HG02852 (cell line): ENCODE measurements around the gene IGFBP5.

Experiments
- ATAC-seq: cut with Tn5 transposase; IDR thresholded peaks from one replicate; pipeline ENCODE4 v1.9.1; 2021; ENCODE audit warnings: mild to moderate bottlenecking, moderate library complexity; ENCODE audit not compliant: unreplicated experiment

Gene IGFBP5

GRCh38 chr2:216648105-216648504 lies 47.2 kb downstream of the IGFBP5 start:
- no peak for ATAC-seq

- ATAC-seq: no peak
Measured at GRCh38 chr2:216646116-216646515, 49.2 kb downstream of the IGFBP5 start.

DNA sequence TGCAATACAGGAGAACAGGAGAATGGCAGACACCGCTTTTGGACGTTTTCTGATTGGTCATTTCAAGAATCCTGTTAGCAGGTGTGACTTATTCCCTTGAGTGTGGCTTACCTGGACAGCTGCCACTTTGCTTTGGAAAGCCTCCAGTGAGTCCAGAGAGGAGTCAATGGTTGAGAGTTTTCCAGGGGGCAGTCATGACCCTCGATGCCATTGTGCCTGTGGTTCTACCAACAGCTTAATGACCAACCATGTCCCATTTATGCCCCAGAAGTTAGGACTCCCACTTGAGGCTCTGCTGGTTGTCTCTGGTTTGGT lies 49.8 kb downstream of the IGFBP5 start:
- ATAC-seq: no peak

GRCh38 chr2:216644842-216645635 lies 50.3 kb downstream of the IGFBP5 start:
- ATAC-seq: no peak

DNA sequence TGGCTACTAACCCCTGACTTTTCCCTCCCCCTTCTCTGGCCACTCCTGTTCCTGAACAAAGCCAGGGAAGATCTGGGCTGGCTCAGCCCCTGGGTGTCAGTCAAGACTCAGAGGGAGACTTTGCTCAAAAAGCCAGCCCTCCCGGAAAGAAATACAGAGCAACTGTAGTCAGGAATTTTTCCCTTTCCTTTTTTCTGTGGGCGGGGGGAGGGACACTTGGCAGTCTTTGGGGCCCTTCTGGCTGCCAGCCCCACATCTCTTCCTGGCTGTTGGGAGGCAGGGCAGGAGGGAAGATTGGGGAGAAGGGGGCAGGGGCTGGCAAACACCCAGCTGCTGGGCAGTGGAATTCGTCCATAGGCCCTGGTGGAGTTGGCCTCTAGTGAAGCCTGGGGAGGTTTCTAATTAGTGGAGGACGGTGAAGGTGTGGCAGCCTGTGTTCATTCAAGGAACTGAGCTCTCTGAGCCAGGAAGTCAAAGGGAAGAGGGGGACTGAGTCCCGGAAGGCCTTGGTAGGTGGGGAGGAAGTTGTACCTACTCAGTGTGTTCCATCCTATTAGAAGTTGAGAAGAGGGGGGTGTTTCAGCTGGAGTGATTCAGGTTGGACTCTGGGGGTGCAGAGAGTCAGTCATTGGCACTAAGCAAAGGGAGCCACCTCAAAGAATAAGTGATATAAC lies 51.2 kb downstream of the IGFBP5 start:
- ATAC-seq: no peak

DNA sequence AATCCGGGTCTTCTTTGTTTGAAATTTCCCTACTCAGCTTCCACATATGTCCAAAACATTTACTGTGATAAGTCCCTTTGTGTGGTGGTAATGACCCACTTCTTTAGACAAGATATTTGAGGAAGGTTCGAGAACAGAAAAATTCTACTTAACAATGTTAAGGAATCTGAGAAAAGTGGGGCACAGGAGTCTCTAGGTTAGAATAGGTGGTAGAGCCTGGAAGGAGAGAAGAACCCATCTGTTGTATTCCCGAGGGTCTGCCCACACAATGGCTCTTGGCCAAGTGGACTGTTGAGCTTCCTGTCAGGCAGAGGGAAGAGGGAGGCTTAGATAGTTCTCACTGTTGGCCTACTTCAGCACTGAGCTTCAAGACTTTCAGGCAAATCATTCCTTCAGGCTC lies 57.9 kb downstream of the IGFBP5 start:
- ATAC-seq: no peak

DNA sequence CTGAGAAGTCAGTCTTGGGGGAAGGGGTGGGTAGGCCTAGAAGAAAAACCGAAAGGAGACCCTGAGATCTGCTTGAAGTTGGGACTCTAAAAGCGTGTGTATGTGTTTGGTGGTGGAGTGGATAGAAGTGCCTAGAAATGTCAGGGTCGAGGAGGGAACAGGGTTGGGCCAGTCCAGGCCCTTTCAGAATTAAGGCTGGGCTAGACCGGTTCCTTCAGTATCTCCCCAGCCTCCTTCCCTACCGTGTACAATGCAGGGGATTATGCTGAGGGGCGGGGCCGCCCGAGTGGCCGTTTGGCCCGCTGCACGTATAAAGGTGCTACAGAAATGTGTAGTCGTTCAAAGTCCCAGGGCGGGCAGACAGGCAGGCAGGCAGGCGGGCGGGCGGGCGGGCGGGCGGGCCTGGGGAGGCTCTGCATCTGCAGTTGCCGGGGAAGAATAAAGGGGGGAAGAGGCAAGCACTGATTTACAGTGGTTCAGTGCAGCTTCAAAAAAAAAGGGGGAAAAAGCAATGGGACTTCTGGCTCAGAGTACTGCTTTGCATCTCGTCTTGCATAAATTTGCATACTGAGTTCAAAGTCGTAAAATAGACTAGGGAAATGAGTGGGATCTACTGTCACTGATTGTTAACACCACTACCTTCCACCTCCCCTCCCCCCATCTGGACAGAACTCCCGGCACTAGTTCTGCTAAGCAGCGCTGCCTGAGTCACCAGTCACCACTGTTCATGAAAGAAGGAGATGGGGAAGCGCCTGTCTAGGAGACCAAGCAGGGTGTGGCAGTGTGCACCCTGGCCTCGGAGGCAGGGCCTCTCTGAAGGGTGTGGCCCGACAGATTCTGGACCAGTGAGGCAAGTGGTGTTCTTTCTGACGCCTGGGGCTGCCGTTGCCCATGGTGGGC lies 58.5 kb downstream of the IGFBP5 start:
- ATAC-seq: no peak

DNA sequence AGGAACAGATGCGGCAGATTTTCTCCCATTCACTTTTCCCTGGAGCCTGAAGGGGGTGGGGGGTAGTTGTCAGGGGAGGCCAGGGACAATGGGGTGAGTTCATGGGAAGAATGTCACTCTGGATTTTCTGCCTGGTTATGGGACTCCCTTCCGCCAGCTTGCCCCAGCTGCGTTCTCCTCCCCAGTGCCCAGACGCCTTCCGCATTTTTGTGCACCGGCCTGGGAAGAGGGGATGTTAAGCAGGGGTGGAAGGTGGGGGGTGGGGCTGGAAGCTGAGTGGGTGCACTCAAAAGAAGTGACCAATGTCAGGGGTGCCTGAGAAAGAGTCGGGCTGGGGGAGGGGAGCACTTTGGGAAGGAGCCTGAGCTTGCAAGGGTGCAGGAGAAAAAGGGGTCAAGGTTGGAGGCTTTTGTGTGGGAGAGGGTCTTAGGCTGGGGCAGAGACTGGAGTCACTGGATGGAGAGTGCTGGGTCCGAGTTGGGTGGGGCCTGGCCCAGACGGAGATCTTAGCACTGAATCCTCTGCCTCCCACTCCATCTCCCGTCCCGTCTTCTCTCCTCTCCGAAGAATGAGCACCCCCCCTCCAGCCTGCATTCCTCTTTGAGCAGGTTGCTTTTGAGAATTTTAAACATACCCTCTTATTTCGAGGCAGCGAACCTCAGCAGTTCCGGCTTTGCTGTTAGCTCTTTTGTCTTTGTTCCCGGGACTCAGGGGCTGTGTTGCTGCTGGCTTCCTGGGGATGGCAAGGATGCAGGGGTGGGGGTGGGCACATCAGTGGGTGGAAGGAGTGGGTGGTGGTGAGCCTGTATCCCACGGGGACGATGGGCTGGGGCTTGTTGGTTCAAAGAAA lies 59.4 kb downstream of the IGFBP5 start:
- no peak for ATAC-seq

DNA sequence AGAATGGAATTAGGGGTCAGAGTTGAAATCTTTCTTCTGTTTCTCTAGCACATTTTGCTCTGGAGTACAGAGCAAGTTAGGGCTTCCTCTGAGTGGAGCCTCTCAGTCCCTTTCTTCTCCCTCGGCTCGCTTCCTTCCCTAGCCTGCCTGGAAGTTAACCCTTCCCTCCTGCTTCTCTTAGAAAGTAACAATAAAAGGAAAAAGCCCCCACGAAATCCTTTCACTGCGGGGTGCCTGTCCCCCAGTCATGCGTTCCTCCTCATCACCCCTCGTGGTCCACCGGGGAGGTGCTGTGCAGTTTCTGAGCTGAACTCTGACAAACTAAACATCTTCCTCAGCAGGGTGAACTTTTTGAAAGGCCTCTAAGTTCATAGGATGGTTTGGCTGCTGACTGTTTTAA lies 60.2 kb downstream of the IGFBP5 start:
- ATAC-seq: no peak

DNA sequence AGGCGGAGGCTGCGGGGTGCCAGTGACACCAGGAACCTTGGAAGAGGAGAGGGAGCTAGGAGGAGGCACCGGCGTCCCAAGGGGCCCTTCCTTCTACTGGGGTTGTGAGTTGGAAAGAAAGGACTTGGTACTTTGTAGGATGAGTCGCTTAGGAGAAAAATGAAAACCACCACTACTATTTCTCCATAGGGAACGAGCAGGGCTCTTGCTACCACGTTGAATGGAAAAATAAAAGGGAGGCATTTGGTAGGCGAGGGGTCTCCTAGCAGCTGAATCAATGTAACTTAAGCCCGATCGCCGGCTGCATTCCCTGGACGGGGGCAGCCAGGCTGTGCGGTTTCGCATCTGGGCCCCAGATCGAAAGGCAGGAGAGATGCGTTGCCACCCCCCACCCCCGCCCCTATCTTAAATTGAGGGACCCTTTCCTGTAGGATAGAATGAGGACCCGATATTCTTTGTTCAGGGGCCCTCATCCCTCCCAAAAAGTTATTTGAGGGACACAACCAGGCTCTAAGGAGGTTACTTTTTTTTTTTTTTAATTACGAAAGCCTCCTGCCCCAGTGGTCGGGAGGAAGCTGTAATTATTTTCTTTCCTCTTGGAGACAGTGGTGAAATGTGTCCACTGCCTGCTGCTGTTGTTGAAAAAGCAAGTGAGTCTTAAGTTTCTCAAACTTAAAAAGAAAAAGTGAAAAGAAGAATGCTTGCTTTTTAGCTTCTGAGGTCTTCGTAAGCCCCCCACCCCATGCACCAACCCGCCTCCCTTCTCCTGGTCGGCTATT lies 60.8 kb downstream of the IGFBP5 start:
- ATAC-seq: no peak

DNA sequence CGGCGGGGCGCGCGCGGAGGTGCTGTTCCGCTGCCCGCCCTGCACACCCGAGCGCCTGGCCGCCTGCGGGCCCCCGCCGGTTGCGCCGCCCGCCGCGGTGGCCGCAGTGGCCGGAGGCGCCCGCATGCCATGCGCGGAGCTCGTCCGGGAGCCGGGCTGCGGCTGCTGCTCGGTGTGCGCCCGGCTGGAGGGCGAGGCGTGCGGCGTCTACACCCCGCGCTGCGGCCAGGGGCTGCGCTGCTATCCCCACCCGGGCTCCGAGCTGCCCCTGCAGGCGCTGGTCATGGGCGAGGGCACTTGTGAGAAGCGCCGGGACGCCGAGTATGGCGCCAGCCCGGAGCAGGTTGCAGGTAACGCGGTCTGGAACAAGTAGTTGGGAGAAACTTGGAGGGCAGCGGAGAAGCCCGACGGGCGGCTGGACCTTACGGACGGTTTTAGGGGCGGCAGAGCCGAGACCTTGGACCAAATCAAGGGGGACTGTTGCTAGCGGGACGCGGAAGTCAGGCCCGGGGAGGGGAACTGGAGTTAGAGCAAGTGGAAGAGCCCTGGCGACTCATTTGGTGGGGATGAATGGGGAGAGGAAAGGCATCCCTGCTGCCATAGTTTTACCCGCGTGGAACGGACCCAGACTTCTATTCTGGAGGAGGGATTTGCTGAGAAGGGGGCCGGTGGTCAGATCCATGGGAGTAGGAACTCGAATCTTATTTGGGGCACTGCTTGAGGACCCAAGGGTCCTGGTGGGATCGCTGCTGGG lies 61.6 kb downstream of the IGFBP5 start:
- ATAC-seq: no peak

DNA sequence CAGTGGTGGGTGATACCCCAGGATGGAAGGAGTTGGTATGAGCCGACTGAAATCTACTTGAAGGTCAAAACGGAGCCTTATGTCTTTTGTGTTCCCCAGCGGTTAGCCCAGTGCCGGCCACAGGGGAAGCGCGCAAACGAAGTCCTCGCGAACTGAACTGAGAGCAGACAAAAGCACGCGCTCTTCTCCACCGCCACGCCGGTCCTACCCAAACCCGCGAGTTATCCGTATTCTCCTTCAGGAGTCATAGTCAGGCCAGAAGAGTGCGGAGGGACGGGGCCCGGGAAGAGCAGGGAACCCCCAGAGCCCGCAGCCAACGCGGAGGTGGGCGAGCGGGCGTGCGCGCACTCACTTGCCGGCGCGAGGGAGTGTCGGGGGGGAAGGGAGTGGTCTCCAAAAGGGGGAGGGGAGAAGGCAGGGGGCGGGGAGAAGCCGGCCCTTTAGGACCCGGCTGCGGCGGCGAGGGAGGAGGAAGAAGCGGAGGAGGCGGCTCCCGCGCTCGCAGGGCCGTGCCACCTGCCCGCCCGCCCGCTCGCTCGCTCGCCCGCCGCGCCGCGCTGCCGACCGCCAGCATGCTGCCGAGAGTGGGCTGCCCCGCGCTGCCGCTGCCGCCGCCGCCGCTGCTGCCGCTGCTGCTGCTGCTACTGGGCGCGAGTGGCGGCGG lies 62.3 kb downstream of the IGFBP5 start, which contains the start of gene IGFBP2:
Gene IGFBP2, plus strand, starts transcription at position 469 of the 664 bp plus-strand sequence. Its CDS starts 104 bp downstream, at position 573.
- ATAC-seq: no peak

- no peak for ATAC-seq
Measured at GRCh38 chr2:216632346-216632951, 62.9 kb downstream of the IGFBP5 start.

- no peak for ATAC-seq
Measured at GRCh38 chr2:216629784-216630183, 65.6 kb downstream of the IGFBP5 start.

GRCh38 chr2:216626875-216627245 lies 68.5 kb downstream of the IGFBP5 start:
- no peak for ATAC-seq

GRCh38 chr2:216626168-216626874 lies 69.0 kb downstream of the IGFBP5 start:
- ATAC-seq: no peak

GRCh38 chr2:216624251-216624650 lies 71.1 kb downstream of the IGFBP5 start:
- ATAC-seq: no peak

- no peak for ATAC-seq
Measured at GRCh38 chr2:216622526-216622925, 72.8 kb downstream of the IGFBP5 start.
